Heart left ventricle (tissue), 16 donors: ENCODE results near the gene OSBPL9. TPM values are rescaled to one million over a fixed set of nuclear protein-coding genes. Genes with fewer than 3 reads are reported as not detected.
"Not testable (repeated sequence)": the region's sequence is repeated elsewhere in the genome, so short reads cannot be mapped to it uniquely, and the experiment has no call there.

Source experiments
- ATAC-seq, 4 donors: fragments of 200-7000 bp; cut with Tn5 transposase; one replicate each; pipeline ENCODE4 v1.9.1; 2020 to 2022; ENCODE audit warnings: moderate library complexity in 4 of 4, mild to moderate bottlenecking in 3 of 4, moderate number of reproducible peaks in 1 of 4
- DNase-seq, 5 donors: peaks; one replicate each; pipeline ENCODE4 v3.0.0-alpha.2; 2020
- H3K27ac ChIP-seq, 12 donors: fragments of 200-600 bp; sonication (generic) in 4 of 12; one replicate each; pipeline versions ENCODE4 v1.5.0 to v1.8.0; 2016 to 2022; ENCODE audit warnings: mild to moderate bottlenecking in 2 of 12
- H3K27me3 ChIP-seq, 9 donors: fragments of 200-600 bp; sonication (generic) in 2 of 9; one replicate each; pipeline versions ENCODE4 v1.5.1 to v1.8.0; 2016 to 2022; ENCODE audit warnings: mild to moderate bottlenecking in 3 of 9
- H3K36me3 ChIP-seq, 9 donors: fragments of 200-600 bp; sonication (generic) in 2 of 9; one replicate each; pipeline versions ENCODE4 v1.5.0 to v1.8.0; 2018 to 2022; ENCODE audit warnings: mild to moderate bottlenecking in 2 of 9
- H3K4me1 ChIP-seq, 12 donors: fragments of 200-600 bp; sonication (generic) in 4 of 12; one replicate each; pipeline versions ENCODE4 v1.5.0 to v1.8.0; 2016 to 2022; ENCODE audit warnings: mild to moderate bottlenecking in 3 of 12
- H3K4me3 ChIP-seq, 12 donors: fragments of 200-600 bp; sonication (generic) in 4 of 12; one replicate each; pipeline versions ENCODE4 v1.5.0 to v1.8.0; 2017 to 2022; ENCODE audit warnings: mild to moderate bottlenecking in 9 of 12, moderate library complexity in 4 of 12
- H3K9me3 ChIP-seq, 12 donors: fragments of 200-600 bp; sonication (generic) in 4 of 12; one replicate each; pipeline versions ENCODE4 v1.5.0 to v1.8.0; 2016 to 2022; ENCODE audit warnings: mild to moderate bottlenecking in 1 of 12
- CTCF ChIP-seq, 12 donors: fragments of 200-600 bp; sonication (generic) in 4 of 12; IDR thresholded peaks; one replicate each; pipeline versions ENCODE4 v1.5.0 to v1.8.0; 2018 to 2022; ENCODE audit warnings: antibody characterized with exemption in 12 of 12, mild to moderate bottlenecking in 5 of 12
- POLR2A ChIP-seq, 2 donors: fragments of 450-650 bp; IDR thresholded peaks; one replicate each; pipeline ENCODE4 v1.6.1; 2017; ENCODE audit warnings: antibody characterized with exemption in 2 of 2, mild to moderate bottlenecking in 2 of 2, moderate library complexity in 2 of 2
- WGBS, 4 donors: extraction: QIAGEN DNeasy Blood & Tissue Kit in 2 of 4; methylation state at CpG; one replicate each; pipeline versions ENCODE4 v1.1.5 to v1.1.7; 2013 to 2018; 5-methylcytosine and 5-hydroxymethylcytosine counted together
- intact Hi-C, 10 donors: fragments of 100-400 bp; cut with DNase I; formaldehyde crosslinking; loops; one replicate each; pipeline versions ENCODE4 v1.11.1 to v1.14.2; 2022
- polyA plus RNA-seq, 2 donors: library from polyadenylated mRNA; stranded (reverse); fragments of 200-250 nt; gene quantifications; one replicate each; pipeline ENCODE4 v1.2.3, GENCODE V29; 2013
- total RNA-seq, 9 donors: library from RNA; depleted of rRNA in 2 of 9; stranded (reverse); fragments of >200 nt in 2 of 9; fragmentation: NEBNext Ultra II Directional in 3 of 9; extraction: Animal tissue kit (Norgen Biotek cat#: 25700) in 3 of 9; gene quantifications; one replicate each; pipeline versions ENCODE4 v1.1.0 to v1.2.4, GENCODE V29; 2016 to 2023
- donor health status: ischemic (EF 13 %, LVEDD 7.1; RV severe dilation, severe dysfunction).
- donor health status: healthy with polysubstance abuse.
- donor health status: DM: no; HTN: yes; CAD: no.
- donor health status: DM: no; HTN: no; CAD: no.
- donor health status: ischemic (EF 25% LVEDD 6.9; RV normal size, moderate dysfunction).
- donor health status: ischemic (EF 25% LVEDD 5.7; RV mildly dilated, moderate dysfunction).
- donor health status: healthy.
- donor health status: DM: yes; HTN: yes; CAD: no.
- donor health status: ischemic (EF 35%, LVEDD 5.7; RV mildly dilated, moderate dysfunction).
- donor health status: nonischemic (EF 11% LVEDD 7.7; RV severe dilation, severe dysfunction).
- donor health status: DM: yes; HTN: yes; CAD: no.
- donor health status: PGD.
- donor health status: ischemic (EF 29% LVEDD 5.4; RV normal size, mild dysfunction).
- donor health status: nonischemic (EF 23%, LVEDD 6.1; RV moderate dilation, normal function).

The OSBPL9 gene
- total and polyA plus RNA-seq, 11 donors = 44.5 to 69.5 (median 52.5) TPM

GRCh38 chr1:51731998-51732397, 115.1 kb downstream of the OSBPL9 start:
- intact Hi-C loops = loop anchor here in 2 of 10 donors (10.0 kb wide), 1 partner anchor 67 kb away; no protein-coding TSS in a partner anchor
- H3K27ac ChIP-seq = peak overlapping the region in 3 of 12 donors; percentile 3 to 50 (median 23)
- H3K9me3 ChIP-seq = no peaks in the 10 kb centered on the region
- H3K4me1 ChIP-seq = peaks cover 0 to 84% (median 61%) of the 10 kb centered on the region in 12 donors
- H3K27me3 ChIP-seq = no peaks in the 10 kb centered on the region
- WGBS, 4 donors = 61 to 67% (median 62%) methylated on average over 4 of the region's 4 CpGs
- no peak for DNase-seq
- TF ChIP-seq CTCF (IDR thresholded peaks at IDR 0.05) (no peak), POLR2A (IDR thresholded peaks at IDR 0.05) (no peak)
- ATAC-seq = no peak
- no peaks in the 10 kb centered on the region for H3K36me3 ChIP-seq
- no peak overlapping the region for H3K4me3 ChIP-seq

GRCh38 chr1:51732701-51733425, 116.0 kb downstream of the OSBPL9 start:
- Histone ChIP-seq H3K9me3 (no peaks in the 10 kb centered on the region), H3K4me1 (peaks cover 0 to 87% (median 62%) of the 10 kb centered on the region in 12 donors), H3K36me3 (no peaks in the 10 kb centered on the region), H3K27me3 (no peaks in the 10 kb centered on the region), H3K4me3 (no peak overlapping the region), H3K27ac (peak overlapping the region in 7 of 12 donors; percentile 6 to 50 (median 28))
- ATAC-seq (no peak), DNase-seq (no peak)
- TF ChIP-seq POLR2A (IDR thresholded peaks at IDR 0.05) (no peak), CTCF (IDR thresholded peaks at IDR 0.05) (no peak)
- intact Hi-C loops = loop anchor here in 2 of 10 donors (10.0 kb wide), 1 partner anchor 68 kb away; no protein-coding TSS in a partner anchor
- 65 to 73% (median 68%) methylated on average over 4 of the region's 4 CpGs for WGBS, 4 donors

GRCh38 chr1:51733426-51733774, 116.5 kb downstream of the OSBPL9 start:
- not testable (repeated sequence) for H3K9me3 ChIP-seq, H3K27me3 ChIP-seq, H3K4me3 ChIP-seq, ATAC-seq, H3K36me3 ChIP-seq, DNase-seq
- Histone ChIP-seq H3K4me1 (peaks cover 0 to 87% (median 62%) of the 10 kb centered on the region in 12 donors), H3K27ac (peak overlapping the region in 8 of 12 donors; percentile 6 to 50 (median 20))
- 60 to 81% (median 62%) methylated on average over 7 of the region's 7 CpGs for WGBS, 4 donors
- intact Hi-C loops = loop anchor here in 2 of 10 donors (10.0 kb wide), 1 partner anchor 69 kb away; no protein-coding TSS in a partner anchor

GRCh38 chr1:51733793-51734522, 117.1 kb downstream of the OSBPL9 start:
- H3K4me3 ChIP-seq = no peak overlapping the region
- H3K27me3 ChIP-seq = no peaks in the 10 kb centered on the region
- no peaks in the 10 kb centered on the region for H3K9me3 ChIP-seq
- whole genome bisulfite sequencing, 4 donors = 68 to 73% (median 71%) methylated on average over 7 of the region's 7 CpGs
- DNase-seq (no peak), ATAC-seq (no peak)
- TF ChIP-seq POLR2A (IDR thresholded peaks at IDR 0.05) (no peak), CTCF (IDR thresholded peaks at IDR 0.05) (no peak)
- H3K4me1 ChIP-seq = peaks cover 0 to 87% (median 58%) of the 10 kb centered on the region in 12 donors
- intact Hi-C loops = loop anchor here in 2 of 10 donors (10.0 kb wide), 1 partner anchor 69 kb away; no protein-coding TSS in a partner anchor
- H3K36me3 ChIP-seq = no peaks in the 10 kb centered on the region
- H3K27ac ChIP-seq = peak overlapping the region in 11 of 12 donors; percentile 2 to 64 (median 17)
